Measurements from ENCODE around the gene KRT1.

DNA sequence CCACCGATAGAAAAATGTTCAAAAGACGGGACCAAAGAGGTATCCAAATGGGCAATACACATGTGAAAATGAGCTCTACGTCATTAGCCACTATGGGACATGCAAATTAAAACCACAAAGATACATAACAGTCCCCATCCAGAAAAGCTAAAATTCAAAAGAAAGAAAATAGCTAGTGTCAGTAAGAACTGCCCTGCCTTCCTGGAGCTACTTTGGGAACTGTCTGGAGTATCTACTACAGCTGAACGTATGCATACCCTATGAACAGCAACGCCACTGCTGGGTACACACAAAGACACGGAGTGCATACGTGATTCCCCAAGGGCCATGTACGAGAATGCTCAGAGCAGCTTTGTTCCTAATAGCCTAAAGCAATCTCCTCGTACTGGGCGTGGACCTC, 48.9 kb upstream of the KRT1 start:
- TF ChIP-seq SP1 (IDR thresholded peaks at IDR 0.05) (no peak), FOXK2 (IDR thresholded peaks at IDR 0.05) (no peak), TARDBP (IDR thresholded peaks at IDR 0.05) (no peak), L3MBTL2 (conservative IDR thresholded peaks at IDR 0.05) (no peak), CTBP1 (IDR thresholded peaks at IDR 0.05; ENCODE audit: borderline replicate concordance) (no peak), ELF4 (IDR thresholded peaks at IDR 0.05) (no peak), NFRKB (IDR thresholded peaks at IDR 0.05) (no peak)
- TF ChIP-seq, protein P1, sequence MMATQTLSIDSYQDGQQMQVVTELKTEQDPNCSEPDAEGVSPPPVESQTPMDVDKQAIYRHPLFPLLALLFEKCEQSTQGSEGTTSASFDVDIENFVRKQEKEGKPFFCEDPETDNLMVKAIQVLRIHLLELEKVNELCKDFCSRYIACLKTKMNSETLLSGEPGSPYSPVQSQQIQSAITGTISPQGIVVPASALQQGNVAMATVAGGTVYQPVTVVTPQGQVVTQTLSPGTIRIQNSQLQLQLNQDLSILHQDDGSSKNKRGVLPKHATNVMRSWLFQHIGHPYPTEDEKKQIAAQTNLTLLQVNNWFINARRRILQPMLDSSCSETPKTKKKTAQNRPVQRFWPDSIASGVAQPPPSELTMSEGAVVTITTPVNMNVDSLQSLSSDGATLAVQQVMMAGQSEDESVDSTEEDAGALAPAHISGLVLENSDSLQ (IDR thresholded peaks at IDR 0.05) = no peak
